Measurements from ENCODE around the gene ACAP3. TPM values are rescaled to one million over a fixed set of nuclear protein-coding genes. Genes with fewer than 3 reads are reported as not detected.
A peak's percentile ranks its signal among the peaks of the same experiment; 100 is the strongest.

ACAP3 gene
- total RNA-seq, 8 experiments from 2014 or later: 23.9 to 88.9 (median 48.9) TPM

GRCh38 chr1:1260843-1261560 lies 46.7 kb downstream of the ACAP3 start:
- in situ Hi-C loops (cut with MboI; ENCODE audit: low pct_unique_long_range_greater_than_20kb in 2 of 9, low sequenced_read_pairs in 9 of 9, unreplicated experiment in 9 of 9): loop anchor here in 3 of 9 experiments (25.0 kb wide), 2 partner anchors 99 to 249 kb away; partner anchors contain the start of genes AGRN (in 2 of the 3), HES4 (in 2 of the 3), ISG15 (in 2 of the 3) and TTLL10 (in 1 of the 3)
- no peak overlapping the region for H3K27ac ChIP-seq
- no peak for ATAC-seq (replicated peaks in 6 of 8)
- H3K4me1 ChIP-seq (replicated peaks in 1 of 2): no peaks in the 10 kb centered on the region
- 70 to 97% (median 87%) methylated on average over 3 to 13 of the region's 16 CpGs; no CpG with 5 or more reads in 4 of the 10 experiments for WGBS, 10 experiments
- no peak overlapping the region for H3K4me3 ChIP-seq

- Histone ChIP-seq H3K4me1 (replicated peaks in 1 of 2) (no peaks in the 10 kb centered on the region), H3K4me3 (no peak overlapping the region), H3K27ac (no peak overlapping the region)
- no peak for ATAC-seq (replicated peaks in 6 of 8)
- WGBS, 10 experiments: 79 to 100% (median 87%) methylated on average over 1 to 24 of the region's 26 CpGs; no CpG with 5 or more reads in 2 of the 10 experiments
- in situ Hi-C loops (cut with MboI; ENCODE audit: low pct_unique_long_range_greater_than_20kb in 2 of 9, low sequenced_read_pairs in 9 of 9, unreplicated experiment in 9 of 9): loop anchor here in 3 of 9 experiments (10.0 to 25.0 kb wide), 3 partner anchors 98 to 248 kb away; partner anchors contain the start of genes AGRN (in 2 of the 3), HES4 (in 2 of the 3), ISG15 (in 2 of the 3) and C1orf159 (in 1 of the 3)
These were observed 47.7 kb downstream of the ACAP3 start for GRCh38 chr1:1259951-1260600.

- in situ Hi-C loops (cut with MboI; ENCODE audit: low pct_unique_long_range_greater_than_20kb in 2 of 9, low sequenced_read_pairs in 9 of 9, unreplicated experiment in 9 of 9): loop anchor here in 3 of 9 experiments (10.0 to 25.0 kb wide), 3 partner anchors 97 to 247 kb away; partner anchors contain the start of genes AGRN (in 2 of the 3), HES4 (in 2 of the 3), ISG15 (in 2 of the 3) and C1orf159 (in 1 of the 3)
- peak in 1 of 8 experiments; percentile 19 for ATAC-seq (replicated peaks in 6 of 8)
- Histone ChIP-seq H3K4me1 (replicated peaks in 1 of 2) (no peaks in the 10 kb centered on the region), H3K27ac (no peak overlapping the region), H3K4me3 (no peak overlapping the region)
- 94 to 100% methylated on average over 2 to 9 of the region's 18 CpGs; no CpG with 5 or more reads in 8 of the 10 experiments for WGBS, 10 experiments
These were observed 48.2 kb downstream of the ACAP3 start for GRCh38 chr1:1259540-1259939.

- H3K27ac ChIP-seq: no peak overlapping the region
- ATAC-seq (replicated peaks in 6 of 8): peak in 3 of 8 experiments; percentile 8 to 15 (median 13)
- whole genome bisulfite sequencing, 10 experiments: 88 to 100% (median 95%) methylated on average over 1 to 18 of the region's 22 CpGs; no CpG with 5 or more reads in 5 of the 10 experiments
- H3K4me1 ChIP-seq (replicated peaks in 1 of 2): no peaks in the 10 kb centered on the region
- H3K4me3 ChIP-seq: no peak overlapping the region
- in situ Hi-C loops (cut with MboI; ENCODE audit: low pct_unique_long_range_greater_than_20kb in 2 of 9, low sequenced_read_pairs in 9 of 9, unreplicated experiment in 9 of 9): loop anchor here in 3 of 9 experiments (10.0 to 25.0 kb wide), 3 partner anchors 97 to 247 kb away; partner anchors contain the start of genes AGRN (in 2 of the 3), HES4 (in 2 of the 3), ISG15 (in 2 of the 3) and C1orf159 (in 1 of the 3)
These were observed 48.6 kb downstream of the ACAP3 start for GRCh38 chr1:1259119-1259488.

GRCh38 chr1:1256956-1257871 lies 50.5 kb downstream of the ACAP3 start:
- no peaks in the 10 kb centered on the region for H3K4me1 ChIP-seq (replicated peaks in 1 of 2)
- no peak overlapping the region for H3K27ac ChIP-seq
- ATAC-seq (replicated peaks in 6 of 8): no peak
- 87 to 100% (median 95%) methylated on average over 1 to 10 of the region's 31 CpGs; no CpG with 5 or more reads in 5 of the 10 experiments for WGBS, 10 experiments
- in situ Hi-C loops (cut with MboI; ENCODE audit: low pct_unique_long_range_greater_than_20kb in 2 of 9, low sequenced_read_pairs in 9 of 9, unreplicated experiment in 9 of 9): loop anchor here in 3 of 9 experiments (10.0 to 25.0 kb wide), 3 partner anchors 95 to 245 kb away; partner anchors contain the start of genes AGRN (in 2 of the 3), HES4 (in 2 of the 3), ISG15 (in 2 of the 3) and C1orf159 (in 1 of the 3)
- no peak overlapping the region for H3K4me3 ChIP-seq

- ATAC-seq (replicated peaks in 6 of 8): no peak
- 58 to 100% (median 73%) methylated on average over 1 to 2 of the region's 10 CpGs; no CpG with 5 or more reads in 6 of the 10 experiments for WGBS, 10 experiments
- in situ Hi-C loops (cut with MboI; ENCODE audit: low pct_unique_long_range_greater_than_20kb in 2 of 9, low sequenced_read_pairs in 9 of 9, unreplicated experiment in 9 of 9): loop anchor here in 3 of 9 experiments (10.0 to 25.0 kb wide), 3 partner anchors 93 to 243 kb away; partner anchors contain the start of genes AGRN (in 2 of the 3), HES4 (in 2 of the 3), ISG15 (in 2 of the 3) and C1orf159 (in 1 of the 3)
- Histone ChIP-seq H3K27ac (no peak overlapping the region), H3K4me1 (replicated peaks in 1 of 2) (no peaks in the 10 kb centered on the region), H3K4me3 (no peak overlapping the region)
These were observed 52.1 kb downstream of the ACAP3 start for GRCh38 chr1:1255611-1256010.

GRCh38 chr1:1255078-1255477 lies 52.7 kb downstream of the ACAP3 start:
- ATAC-seq (replicated peaks in 6 of 8): no peak
- H3K4me1 ChIP-seq (replicated peaks in 1 of 2): no peaks in the 10 kb centered on the region
- no peak overlapping the region for H3K4me3 ChIP-seq
- in situ Hi-C loops (cut with MboI; ENCODE audit: low pct_unique_long_range_greater_than_20kb in 2 of 9, low sequenced_read_pairs in 9 of 9, unreplicated experiment in 9 of 9): loop anchor here in 3 of 9 experiments (10.0 to 25.0 kb wide), 3 partner anchors 93 to 243 kb away; partner anchors contain the start of genes AGRN (in 2 of the 3), HES4 (in 2 of the 3), ISG15 (in 2 of the 3) and C1orf159 (in 1 of the 3)
- 94 to 100% (median 98%) methylated on average over 1 to 21 of the region's 26 CpGs; no CpG with 5 or more reads in 5 of the 10 experiments for WGBS, 10 experiments
- H3K27ac ChIP-seq: no peak overlapping the region

GRCh38 chr1:1254667-1254998 lies 53.1 kb downstream of the ACAP3 start:
- no peak for ATAC-seq (replicated peaks in 6 of 8)

GRCh38 chr1:1253972-1254666 lies 53.6 kb downstream of the ACAP3 start:
- H3K4me1 ChIP-seq (replicated peaks in 1 of 2): peaks cover 0 to 2% of the 10 kb centered on the region in 2 donors
- H3K4me3 ChIP-seq: no peak overlapping the region
- H3K27ac ChIP-seq: no peak overlapping the region
- 91 to 100% (median 97%) methylated on average over 2 to 23 of the region's 50 CpGs; no CpG with 5 or more reads in 3 of the 10 experiments for WGBS, 10 experiments
- ATAC-seq (replicated peaks in 6 of 8): no peak
- in situ Hi-C loops (cut with MboI; ENCODE audit: low pct_unique_long_range_greater_than_20kb in 2 of 9, low sequenced_read_pairs in 9 of 9, unreplicated experiment in 9 of 9): loop anchor here in 3 of 9 experiments (10.0 to 25.0 kb wide), 3 partner anchors 92 to 242 kb away; partner anchors contain the start of genes AGRN (in 2 of the 3), HES4 (in 2 of the 3), ISG15 (in 2 of the 3) and C1orf159 (in 1 of the 3)

More at GRCh38 chr1:1254667-1254998, 53.1 kb downstream of the ACAP3 start:
- no peak overlapping the region for H3K27ac ChIP-seq
- H3K4me3 ChIP-seq: no peak overlapping the region
- H3K4me1 ChIP-seq (replicated peaks in 1 of 2): peaks cover 0 to 2% of the 10 kb centered on the region in 2 donors
- in situ Hi-C loops (cut with MboI; ENCODE audit: low pct_unique_long_range_greater_than_20kb in 2 of 9, low sequenced_read_pairs in 9 of 9, unreplicated experiment in 9 of 9): loop anchor here in 3 of 9 experiments (10.0 to 25.0 kb wide), 3 partner anchors 92 to 242 kb away; partner anchors contain the start of genes AGRN (in 2 of the 3), HES4 (in 2 of the 3), ISG15 (in 2 of the 3) and C1orf159 (in 1 of the 3)
- 63 to 96% (median 93%) methylated on average over 2 to 13 of the region's 21 CpGs; no CpG with 5 or more reads in 5 of the 10 experiments for WGBS, 10 experiments

GRCh38 chr1:1253314-1253713 lies 54.4 kb downstream of the ACAP3 start:
- in situ Hi-C loops (cut with MboI; ENCODE audit: low pct_unique_long_range_greater_than_20kb in 2 of 9, low sequenced_read_pairs in 9 of 9, unreplicated experiment in 9 of 9): loop anchor here in 3 of 9 experiments (10.0 to 25.0 kb wide), 3 partner anchors 91 to 241 kb away; partner anchors contain the start of genes AGRN (in 2 of the 3), HES4 (in 2 of the 3), ISG15 (in 2 of the 3) and C1orf159 (in 1 of the 3)
- Histone ChIP-seq H3K4me1 (replicated peaks in 1 of 2) (peaks cover 0 to 2% of the 10 kb centered on the region in 2 donors), H3K4me3 (no peak overlapping the region), H3K27ac (no peak overlapping the region)
- no peak for ATAC-seq (replicated peaks in 6 of 8)
- 80 to 100% (median 97%) methylated on average over 2 to 10 of the region's 12 CpGs; no CpG with 5 or more reads in 3 of the 10 experiments for WGBS, 10 experiments

All from motor neuron (in vitro differentiated cells).